HG03432 (cell line): ENCODE measurements around the gene LPP.

Experiments
- ATAC-seq: cut with Tn5 transposase; IDR thresholded peaks from one replicate; pipeline ENCODE4 v1.9.1; 2021; ENCODE audit warnings: mild to moderate bottlenecking, moderate library complexity; ENCODE audit not compliant: unreplicated experiment

LPP gene

GRCh38 chr3:188503647-188504046, 349.7 kb downstream of the LPP start:
- ATAC-seq, result no peak

GRCh38 chr3:188505151-188505550, 351.2 kb downstream of the LPP start:
- no peak for ATAC-seq

- no peak for ATAC-seq
Measured at GRCh38 chr3:188505911-188506310, 352.0 kb downstream of the LPP start.

DNA sequence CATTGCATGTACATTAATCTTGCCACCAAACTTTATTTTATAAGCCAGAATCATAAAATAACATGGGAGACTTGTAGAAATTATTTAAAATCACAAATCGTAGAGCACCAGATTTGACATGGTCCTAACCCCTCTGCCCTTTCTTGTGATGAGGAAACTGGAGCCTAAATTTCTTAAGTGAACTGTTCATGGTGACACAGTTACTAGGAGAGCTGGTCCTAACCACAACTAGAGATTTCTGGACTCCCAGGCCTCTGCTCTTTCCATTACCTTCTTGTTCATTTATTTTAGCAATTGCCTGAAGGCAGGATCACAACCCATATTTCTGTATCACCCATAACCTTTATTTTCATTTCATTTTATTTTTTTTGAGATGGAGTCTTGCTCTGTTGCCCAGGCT, 352.5 kb downstream of the LPP start:
- no peak for ATAC-seq

DNA sequence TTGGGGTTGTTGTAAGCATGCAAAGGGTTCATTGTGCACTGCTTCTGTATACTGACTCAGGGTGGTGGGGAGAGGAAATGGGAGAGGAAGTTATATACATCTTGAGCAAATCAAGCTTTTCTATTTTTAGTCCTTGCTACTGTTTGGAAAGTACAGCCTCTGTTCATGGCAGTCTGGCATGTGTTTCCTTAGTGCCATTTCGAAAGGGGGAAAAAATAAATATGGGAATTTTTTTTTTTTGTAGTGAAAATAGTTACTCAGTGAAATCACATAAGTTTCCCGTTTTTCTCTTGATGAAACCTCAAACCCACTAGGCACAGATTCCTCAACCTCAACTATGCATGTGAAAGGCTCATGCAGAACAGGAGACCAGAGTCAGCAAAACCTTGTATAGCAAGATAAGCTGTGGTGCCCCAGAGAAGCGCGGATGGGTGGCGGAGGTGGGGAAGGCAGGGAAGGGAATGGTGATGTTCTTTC, 353.3 kb downstream of the LPP start:
- ATAC-seq, result no peak

DNA sequence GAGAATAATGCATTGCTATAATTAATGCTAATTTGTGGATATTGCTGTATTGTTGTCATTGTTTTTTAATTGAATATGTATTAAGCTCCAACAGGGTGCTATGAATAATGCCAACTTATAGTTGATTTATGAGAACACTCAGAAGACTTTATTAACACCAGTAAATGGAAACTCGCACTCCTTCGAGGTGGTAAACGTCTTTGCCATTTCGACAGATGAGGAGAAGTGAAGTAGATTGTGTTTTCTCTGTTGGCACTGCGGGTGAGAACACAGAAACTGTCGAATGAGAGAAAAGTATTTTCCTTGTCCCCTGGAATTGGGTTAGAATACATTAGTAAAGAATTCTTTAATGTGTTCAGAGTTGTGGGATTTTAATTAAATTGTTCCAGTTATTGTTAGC, 354.5 kb downstream of the LPP start:
- no peak for ATAC-seq

GRCh38 chr3:188509316-188509715, 355.4 kb downstream of the LPP start:
- no peak for ATAC-seq

DNA sequence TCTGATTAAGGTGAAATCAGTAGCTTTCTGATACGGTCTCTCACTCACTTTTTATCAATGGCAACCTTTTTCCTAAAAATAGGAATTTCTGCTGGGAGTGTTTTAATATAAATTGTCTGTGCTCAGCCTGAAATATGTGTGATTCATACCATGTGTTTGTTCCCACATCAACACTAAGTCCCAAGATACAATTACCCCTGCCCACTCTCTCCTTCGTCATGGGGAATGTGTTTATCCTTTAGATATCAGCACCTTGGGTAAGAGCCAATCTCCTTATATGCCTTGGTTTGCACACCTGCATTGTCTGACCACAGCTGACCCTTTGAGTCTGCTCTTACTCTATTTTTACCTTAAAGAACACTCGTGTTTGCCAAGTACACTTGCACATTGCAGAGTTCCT, 356.4 kb downstream of the LPP start:
- ATAC-seq, result no peak

DNA sequence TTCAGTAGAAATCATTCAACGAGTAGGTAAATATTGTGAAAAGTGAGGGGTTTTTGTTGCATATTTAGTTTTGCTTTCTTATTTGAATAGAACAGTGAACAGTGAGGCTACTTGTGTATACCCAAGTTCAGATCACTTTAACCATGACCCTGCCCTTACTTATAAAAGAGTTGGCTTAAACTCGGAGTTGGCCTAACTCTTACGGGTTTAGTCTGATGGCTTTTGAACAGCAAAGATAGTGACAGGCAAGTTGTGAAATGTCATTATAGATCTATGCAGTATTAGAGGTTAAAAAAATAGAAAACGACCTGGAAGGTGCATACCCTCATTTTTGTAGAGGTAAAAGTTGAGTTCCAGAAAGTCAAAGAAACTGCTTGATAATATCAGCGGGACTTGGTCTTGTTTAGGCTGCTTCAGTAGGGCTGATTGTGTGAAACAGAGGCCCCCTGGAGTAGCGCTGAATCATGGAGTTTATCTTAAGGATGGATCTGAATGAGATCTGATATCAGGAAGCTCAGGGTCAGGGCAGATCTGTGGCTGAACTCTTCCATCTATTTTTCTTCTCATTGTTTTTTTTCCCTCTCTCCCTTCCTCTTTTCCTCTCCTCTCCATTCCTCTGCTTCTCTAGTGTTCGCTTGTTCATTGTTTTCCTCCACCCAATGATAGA, 359.8 kb downstream of the LPP start:
- ATAC-seq, result no peak

- ATAC-seq, result no peak
Measured at GRCh38 chr3:188516515-188516914, 362.6 kb downstream of the LPP start.

DNA sequence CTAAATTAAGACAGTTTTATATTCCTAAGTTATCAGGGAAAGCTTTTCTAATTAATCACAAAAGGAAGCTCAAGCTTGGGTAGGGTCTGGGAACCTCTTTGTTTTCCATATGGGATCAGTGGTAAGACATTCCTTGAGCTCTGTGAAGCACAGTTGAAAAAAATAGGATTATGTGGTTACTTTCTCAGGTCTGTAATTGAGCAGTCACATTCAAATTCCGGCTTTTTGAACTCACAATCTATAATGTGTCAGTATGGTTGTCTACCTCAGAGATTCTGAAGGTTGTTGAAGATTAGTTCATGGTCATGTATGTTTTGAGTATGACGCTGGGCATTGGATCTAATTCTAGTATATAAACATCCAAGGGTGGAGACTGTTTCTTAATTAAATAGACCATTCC, 364.5 kb downstream of the LPP start:
- ATAC-seq, result no peak

- no peak for ATAC-seq
Measured at GRCh38 chr3:188518835-188519452, 365.0 kb downstream of the LPP start.

GRCh38 chr3:188520466-188520865, 366.5 kb downstream of the LPP start:
- ATAC-seq, result no peak

DNA sequence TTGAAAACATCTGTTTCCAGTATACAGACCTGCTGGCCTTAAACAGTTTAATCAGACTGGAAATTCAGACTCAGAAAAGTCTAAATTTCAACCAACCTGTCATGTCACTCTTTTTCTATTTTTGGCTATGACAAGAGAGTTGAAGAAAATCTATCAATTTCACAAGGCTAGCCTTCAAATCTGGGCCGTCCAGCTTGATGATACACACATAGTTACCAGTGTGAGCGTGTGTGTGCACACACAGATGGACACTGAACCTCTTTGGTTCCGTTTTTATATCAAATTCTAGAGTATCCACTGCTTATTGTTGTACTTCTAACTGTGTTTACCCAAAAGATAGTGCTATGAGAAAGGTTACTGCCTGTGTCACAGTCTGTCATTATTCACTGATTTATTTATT, 368.2 kb downstream of the LPP start:
- ATAC-seq, result no peak

DNA sequence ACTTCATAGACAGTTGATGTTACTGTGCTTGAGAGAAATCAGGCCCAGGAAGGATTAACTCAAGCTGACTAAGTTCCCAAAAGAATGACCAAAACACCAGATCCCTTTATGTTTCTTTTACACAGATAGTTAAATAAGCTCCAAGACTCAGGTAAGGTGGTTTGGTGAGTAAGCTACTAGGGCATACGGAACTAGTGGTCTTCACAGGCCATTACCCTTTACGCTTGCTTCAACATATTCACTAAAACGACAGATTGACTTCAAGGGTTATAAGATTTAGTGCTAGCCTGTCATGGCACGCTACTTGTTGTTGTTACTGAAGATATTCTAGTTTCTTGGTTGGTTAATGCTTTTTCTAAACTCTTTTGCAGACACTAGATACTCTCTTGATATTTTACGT, 369.3 kb downstream of the LPP start:
- no peak for ATAC-seq

DNA sequence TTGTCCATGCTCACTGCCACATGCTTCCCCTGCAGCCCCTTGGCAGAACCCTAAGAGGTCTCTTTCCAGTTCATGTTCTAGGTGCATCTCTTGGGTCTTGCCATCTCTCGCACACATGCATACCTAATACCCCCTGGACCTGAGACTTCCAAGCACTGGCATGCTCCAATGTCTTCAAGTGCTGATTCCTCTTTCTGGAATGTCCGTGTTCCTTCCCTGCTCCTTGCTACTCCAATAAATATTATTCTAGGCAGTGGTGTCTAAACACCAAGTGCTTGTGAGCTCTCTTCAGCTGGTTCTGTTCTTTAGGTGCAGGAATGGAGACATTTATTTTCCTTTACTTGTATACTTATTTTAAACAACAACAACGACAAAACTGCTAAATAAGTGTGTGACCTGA, 370.1 kb downstream of the LPP start:
- ATAC-seq, result no peak

DNA sequence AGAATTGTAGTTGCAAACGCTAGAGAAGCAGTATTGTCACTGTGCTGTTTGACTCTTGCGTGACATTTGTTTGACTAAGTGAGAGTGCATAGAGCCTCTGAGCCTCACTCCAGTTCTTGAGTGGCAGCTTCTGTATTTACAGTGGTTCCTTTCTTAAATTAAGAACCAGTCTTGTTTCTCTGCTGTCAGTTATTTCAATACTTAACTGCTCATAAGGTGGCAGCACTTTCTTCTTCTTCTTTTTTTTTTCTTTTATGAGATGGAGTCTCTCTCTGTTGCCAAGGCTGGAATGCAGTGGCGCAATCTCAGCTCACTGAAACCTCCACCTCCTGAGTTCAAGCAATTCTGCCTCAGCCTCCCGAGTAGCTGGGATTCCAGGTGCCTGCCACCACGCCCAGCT, 372.1 kb downstream of the LPP start:
- ATAC-seq, result no peak

GRCh38 chr3:188527389-188527788, 373.4 kb downstream of the LPP start:
- ATAC-seq, result no peak

DNA sequence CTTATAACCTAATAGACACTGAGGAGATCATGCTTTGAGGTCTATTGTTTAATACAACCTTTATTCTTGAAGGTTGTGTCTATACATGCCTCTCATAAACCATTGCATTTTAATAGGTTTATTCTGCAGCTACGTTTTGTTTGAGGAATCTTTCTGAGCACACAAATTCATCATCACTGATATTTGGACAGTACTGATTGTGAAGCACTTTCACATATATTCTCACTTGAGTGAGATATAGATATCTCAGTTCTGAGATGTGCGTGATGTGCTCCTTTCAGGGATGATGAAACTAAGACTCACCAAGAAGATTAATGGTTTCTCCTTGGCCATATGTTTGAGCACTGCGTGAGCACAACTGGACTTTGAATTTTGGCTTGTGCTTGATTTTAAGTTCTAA, 374.4 kb downstream of the LPP start:
- ATAC-seq, result no peak

DNA sequence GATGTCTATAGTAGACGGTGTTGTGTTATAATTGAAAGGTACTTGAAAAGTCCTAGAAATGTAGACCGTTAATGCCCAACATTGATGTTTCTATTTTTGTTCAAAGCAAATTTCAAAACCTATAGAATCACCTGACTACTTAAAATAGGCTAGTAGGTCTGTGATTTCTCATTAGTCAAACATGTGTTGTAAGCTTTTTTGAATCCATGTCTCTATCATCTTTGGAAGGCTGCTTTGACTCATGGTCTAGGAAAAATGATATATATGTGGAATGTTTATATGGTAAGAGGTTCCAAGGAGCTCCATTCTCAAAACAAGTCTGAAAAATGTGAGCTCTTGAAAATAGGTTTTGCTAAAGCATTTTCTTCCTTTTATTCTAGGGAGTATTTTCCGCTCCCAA, 375.3 kb downstream of the LPP start:
- ATAC-seq, result no peak

- ATAC-seq, result no peak
Measured at GRCh38 chr3:188530226-188530625, 376.3 kb downstream of the LPP start.

DNA sequence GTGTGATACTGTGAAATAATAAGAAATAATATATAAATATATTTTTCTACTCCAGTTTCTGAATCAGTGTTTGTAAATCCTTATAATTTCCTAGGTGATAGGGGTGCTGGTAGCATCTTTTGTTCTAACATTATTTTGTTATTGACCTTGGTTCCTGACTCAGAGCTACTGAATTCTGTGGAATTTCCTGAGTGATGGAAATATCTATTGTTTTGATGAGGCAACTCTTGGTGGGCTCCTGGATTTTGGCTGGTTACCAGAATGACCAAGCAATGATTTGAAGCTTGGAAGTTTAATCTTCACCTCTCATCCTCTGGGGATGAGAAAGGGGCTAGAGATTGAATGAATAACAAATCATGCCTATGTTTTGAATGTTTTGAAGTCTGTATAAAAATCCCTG, 377.3 kb downstream of the LPP start:
- no peak for ATAC-seq

DNA sequence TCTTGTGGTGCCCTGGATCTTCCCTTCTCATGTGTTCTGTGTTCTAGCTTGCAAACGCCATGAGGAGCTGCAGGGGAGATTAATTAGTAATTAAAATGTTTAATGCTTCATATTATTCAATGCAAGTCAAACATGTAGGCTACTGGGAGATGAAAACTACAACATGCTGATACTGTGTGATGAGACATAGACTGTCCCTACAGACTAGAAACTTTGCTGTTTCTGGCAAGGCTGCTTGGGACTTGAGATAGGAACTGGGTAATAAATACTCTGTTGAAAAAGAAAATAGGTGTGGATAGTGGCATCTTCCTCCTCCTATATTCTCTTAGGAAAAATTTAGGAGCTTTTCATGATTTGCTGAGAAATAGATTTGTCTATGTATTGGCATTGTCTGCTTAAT, 379.2 kb downstream of the LPP start:
- ATAC-seq, result no peak
